K562 (cell line): Measurements from ENCODE around the gene PRKCE. TPM values are rescaled to one million over a fixed set of nuclear protein-coding genes. Genes with fewer than 3 reads are reported as not detected.

ENCODE experiments used
- ATAC-seq: fragments of 200-7000 bp; cut with Tn5 transposase; 3 replicates; pipeline ENCODE4 v1.9.1; 2020; ENCODE audit warnings: moderate library complexity
- BruUV-seq: library from RNA; stranded (reverse); fragments of 400-500 nt; replicated peaks from 2 replicates; lab custom pipeline; 2021; lab: Mats Ljungman, UMichigan
- CTCF ChIA-PET: fragments of 300-600 bp; formaldehyde crosslinking; extraction: SDS; loops from one replicate; lab custom pipeline; 2021; ENCODE audit warnings: low intra/inter-chr PET ratio; lab: Yijun Ruan, JAX
- POLR2A ChIA-PET: fragments of 300-600, 350-650 bp; sonication (Branson Sonifier 250); formaldehyde crosslinking; extraction: SDS; loops from one replicate; lab custom pipeline; 2021; ENCODE audit warnings: antibody characterized with exemption, inconsistent platforms; lab: Yijun Ruan, JAX
- DNase-seq, 4 experiments: peaks; one replicate each; pipeline versions ENCODE4 v3.0.0 to v3.0.0-alpha.2; 2011 to 2018; ENCODE audit warnings: low spot score in 3 of 4, mixed read lengths in 3 of 4; ENCODE audit errors: extremely low read depth in 1 of 4
- FAIRE-seq: peaks from 2 replicates; lab custom pipeline; 2011; peaks lifted over from hg19 to GRCh38; lab: Jason Lieb, UNC
- H2AFZ ChIP-seq: 2 replicates; pipeline ENCODE4 v1.6.0; 2011; ENCODE audit warnings: low read depth, low read length, control low read depth, inconsistent platforms
- H3K27ac ChIP-seq: fragments of 200-600 bp; 3 replicates; pipeline ENCODE4 v1.8.0; 2011; ENCODE audit warnings: low read depth, mild to moderate bottlenecking, control low read depth, inconsistent platforms, low read length, moderate library complexity, mixed read lengths; ENCODE audit errors: extremely low read depth
- H3K27me3 ChIP-seq, 2 experiments: fragments of 300-600 bp in 1 of 2; 2 replicates in 1 of 2; 3 replicates in 1 of 2; pipeline versions ENCODE4 v1.6.0 to v1.8.0; 2011; ENCODE audit warnings: inconsistent platforms in 2 of 2, low read length in 2 of 2, mild to moderate bottlenecking in 1 of 2, mixed read lengths in 1 of 2, moderate library complexity in 1 of 2; ENCODE audit not compliant: control insufficient read depth in 2 of 2, insufficient read depth in 2 of 2
- H3K36me3 ChIP-seq: fragments of 300-600 bp; 3 replicates; pipeline ENCODE4 v1.8.0; 2011; ENCODE audit warnings: mild to moderate bottlenecking, low read length, inconsistent platforms; ENCODE audit not compliant: control insufficient read depth, insufficient read depth
- H3K4me1 ChIP-seq, 2 experiments: fragments of 200-600 bp in 1 of 2; replicated peaks in 1 of 2; 2 replicates in 1 of 2; 3 replicates in 1 of 2; pipeline versions ENCODE4 v1.5.1 to v1.8.0; 2011; ENCODE audit warnings: inconsistent platforms in 2 of 2, low read length in 2 of 2, mild to moderate bottlenecking in 1 of 2, mixed read lengths in 1 of 2, moderate library complexity in 1 of 2; ENCODE audit not compliant: control insufficient read depth in 2 of 2, insufficient read depth in 2 of 2
- H3K4me2 ChIP-seq: 2 replicates; pipeline ENCODE4 v1.6.1; 2011; ENCODE audit warnings: low read length, control low read depth, inconsistent platforms, mixed read lengths; ENCODE audit not compliant: insufficient read depth
- H3K4me3 ChIP-seq: fragments of 200-600 bp; sonication (generic), shearing (Covaris generic); 2 replicates; pipeline ENCODE4 v1.5.1; 2016; ENCODE audit warnings: control low read depth, inconsistent platforms
- H3K79me2 ChIP-seq: fragments of 200-600 bp; 3 replicates; pipeline ENCODE4 v1.8.0; 2011; ENCODE audit warnings: low read length, inconsistent platforms; ENCODE audit not compliant: control insufficient read depth, insufficient read depth
- H3K9ac ChIP-seq, 2 experiments: 2 replicates each; pipeline versions ENCODE4 v1.6.0 to v1.6.1; 2011; ENCODE audit warnings: low read depth in 2 of 2, low read length in 2 of 2, control low read depth in 1 of 2, inconsistent platforms in 1 of 2, mild to moderate bottlenecking in 1 of 2, mixed read lengths in 1 of 2; ENCODE audit not compliant: insufficient read depth in 1 of 2
- H3K9me1 ChIP-seq: one replicate; pipeline ENCODE4 v1.6.0; 2011; ENCODE audit warnings: inconsistent platforms, mild to moderate bottlenecking, low read length, moderate library complexity; ENCODE audit not compliant: control insufficient read depth, insufficient read depth
- H3K9me3 ChIP-seq: replicated peaks from 2 replicates; pipeline ENCODE4 v1.5.1; 2011; ENCODE audit warnings: low read depth, low read length, inconsistent platforms; ENCODE audit not compliant: control insufficient read depth, insufficient read depth
- H4K20me1 ChIP-seq: replicated peaks from 2 replicates; pipeline ENCODE4 v1.6.1; 2011; ENCODE audit warnings: low read length, inconsistent platforms, mixed read lengths; ENCODE audit not compliant: control insufficient read depth, insufficient read depth
- NBN ChIP-seq: fragments of 450-650 bp; IDR thresholded peaks from 2 replicates; pipeline ENCODE4 v1.6.1; 2016; ENCODE audit warnings: low read depth, mild to moderate bottlenecking
- RBM15 ChIP-seq: fragments of 200-400 bp; formaldehyde crosslinking; IDR thresholded peaks from 2 replicates; pipeline ENCODE4 v1.6.1; 2018; ENCODE audit warnings: mild to moderate bottlenecking, low read length, moderate library complexity; ENCODE audit not compliant: insufficient read depth
- RFX1 ChIP-seq: fragments of 450-650 bp; IDR thresholded peaks from 2 replicates; pipeline ENCODE4 v1.6.1; 2016; ENCODE audit warnings: mild to moderate bottlenecking, moderate library complexity
- SIN3A ChIP-seq, 2 experiments: fragments of 150-350 bp in 1 of 2; IDR thresholded peaks; 2 replicates each; pipeline ENCODE4 v1.6.1; 2011 to 2016; ENCODE audit warnings: borderline replicate concordance in 2 of 2, low read depth in 2 of 2, low read length in 2 of 2, mild to moderate bottlenecking in 2 of 2, moderate library complexity in 2 of 2; ENCODE audit not compliant: control insufficient read depth in 1 of 2
- ZZZ3 ChIP-seq: fragments of 450-650 bp; IDR thresholded peaks from 2 replicates; pipeline ENCODE4 v1.6.1; 2016; ENCODE audit warnings: antibody characterized with exemption, mild to moderate bottlenecking, moderate library complexity
- WGBS: fragments of 100-300 bp; shearing (Covaris generic); methylation state at CpG from one replicate; pipeline ENCODE4 v1.1.6; 2016; ENCODE audit warnings: low coverage, mixed read lengths; ENCODE audit not compliant: insufficient coverage; ENCODE audit errors: missing lambda C conversion rate; 5-methylcytosine and 5-hydroxymethylcytosine counted together
- in situ Hi-C: fragments of 300-500 bp; cut with MboI; formaldehyde crosslinking; loops from 4 replicates; pipeline ENCODE4 v1.15.0; 2018; ENCODE audit warnings: inconsistent platforms, mixed read lengths
- intact Hi-C: fragments of 100-400 bp; cut with micrococcal nuclease; formaldehyde crosslinking; loops from 2 replicates; pipeline ENCODE4 v1.14.2; 2022
- polyA plus RNA-seq, 8 experiments: library from polyadenylated mRNA; depleted of rRNA in 4 of 8; stranded (reverse) in 5 of 8; unstranded in 3 of 8; fragments of >200 nt; fragmentation: Nextera tagmentation in 2 of 8; fragmentation: Illumina TruSeq in 1 of 8; extraction: Ambion mirVana in 2 of 8; extraction: Trizol in 1 of 8; gene quantifications; 2 replicates each; pipeline versions ENCODE4 v1.2.1 to v1.2.3, GENCODE V29; 2011 to 2014; ENCODE audit warnings: inconsistent platforms in 1 of 8, missing spikeins in 1 of 8
- total RNA-seq, 7 experiments: library from RNA; depleted of rRNA in 6 of 7; stranded (reverse); fragments of >200 nt in 6 of 7; fragmentation: Illumina TruSeq in 2 of 7; extraction: Trizol in 2 of 7; gene quantifications; 2 replicates each; pipeline versions ENCODE4 v1.2.1 to v1.2.3, GENCODE V29; 2011 to 2021; ENCODE audit warnings: low replicate concordance in 1 of 7
- TF ChIP-seq, protein P1 (sequence below): IDR thresholded peaks from 2 replicates; pipeline ENCODE4 v1.6.1; 2016; ENCODE audit warnings: missing genetic modification characterization, missing compliant biosample characterization

Gene PRKCE
- total and polyA plus RNA-seq, 9 of the 15 experiments (the other 6 are each of a cell fraction or from before 2014, with no cell fraction given) = 0.06 to 1.0 (median 0.22) TPM; not detected in 1

DNA sequence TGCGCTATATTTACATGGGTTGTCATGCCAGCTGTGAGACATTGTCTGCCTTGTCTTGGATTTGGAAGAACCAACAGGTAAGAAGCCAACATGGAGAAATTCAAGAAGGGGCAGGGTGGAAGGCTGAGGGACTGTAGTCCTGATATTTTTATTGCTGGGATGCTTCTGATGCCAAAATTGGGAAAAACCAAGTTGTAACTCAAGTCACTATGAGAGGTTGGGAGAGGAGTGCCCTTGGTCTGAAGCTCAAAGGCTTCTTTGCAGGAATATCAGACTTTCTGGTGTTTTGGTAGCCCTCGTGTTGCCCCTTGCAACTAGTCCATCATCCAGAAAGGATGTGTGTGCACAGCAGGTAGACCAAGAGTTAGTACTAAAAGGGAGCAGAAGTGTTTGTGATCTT lies 351.5 kb downstream of the PRKCE start:
- H3K9ac ChIP-seq = no peak overlapping the region
- H3K9me3 ChIP-seq = no peaks in the 10 kb centered on the region
- CTCF ChIA-PET = no interaction called here
- in situ Hi-C loops (no loop called here), intact Hi-C loops (no loop called here)
- H3K27ac ChIP-seq = no peak overlapping the region
- ATAC-seq (no peak), FAIRE-seq (no peak)
- no peak overlapping the region for H3K4me3 ChIP-seq
- no peak overlapping the region for H3K4me2 ChIP-seq
- no peaks in the 10 kb centered on the region for H3K4me1 ChIP-seq
- peaks cover 18 to 35% of the 10 kb centered on the region in 2 experiments for H3K27me3 ChIP-seq
- TF ChIP-seq, protein P1, sequence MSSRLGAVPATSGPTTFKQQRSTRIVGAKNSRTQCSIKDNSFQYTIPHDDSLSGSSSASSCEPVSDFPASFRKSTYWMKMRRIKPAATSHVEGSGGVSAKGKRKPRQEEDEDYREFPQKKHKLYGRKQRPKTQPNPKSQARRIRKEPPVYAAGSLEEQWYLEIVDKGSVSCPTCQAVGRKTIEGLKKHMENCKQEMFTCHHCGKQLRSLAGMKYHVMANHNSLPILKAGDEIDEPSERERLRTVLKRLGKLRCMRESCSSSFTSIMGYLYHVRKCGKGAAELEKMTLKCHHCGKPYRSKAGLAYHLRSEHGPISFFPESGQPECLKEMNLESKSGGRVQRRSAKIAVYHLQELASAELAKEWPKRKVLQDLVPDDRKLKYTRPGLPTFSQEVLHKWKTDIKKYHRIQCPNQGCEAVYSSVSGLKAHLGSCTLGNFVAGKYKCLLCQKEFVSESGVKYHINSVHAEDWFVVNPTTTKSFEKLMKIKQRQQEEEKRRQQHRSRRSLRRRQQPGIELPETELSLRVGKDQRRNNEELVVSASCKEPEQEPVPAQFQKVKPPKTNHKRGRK = no peak
- no peak for TF ChIP-seq RBM15
- TF ChIP-seq RFX1 = no peak
- no peak for TF ChIP-seq NBN
- TF ChIP-seq ZZZ3 = no peak
- TF ChIP-seq SIN3A (IDR thresholded peaks at IDR 0.05; ENCODE audit: borderline replicate concordance in 2 of 2, control insufficient read depth in 1 of 2, low read depth in 2 of 2, low read length in 2 of 2) = no peak
- TF ChIP-seq, all 486 proteins: peak for 0
- BruUV-seq = no TSS peak
- no peaks in the 10 kb centered on the region for H3K79me2 ChIP-seq
- no peaks in the 10 kb centered on the region for H3K9me1 ChIP-seq
- no peaks in the 10 kb centered on the region for H3K36me3 ChIP-seq
- POLR2A ChIA-PET = interaction anchor here (0.8 kb wide), 1 partner anchor 78 kb away, joined by 3 read pairs; no protein-coding TSS in a partner anchor
- DNase-seq = no peak
- H2AFZ ChIP-seq = no peak overlapping the region
- WGBS = 4% methylated on average over 2 of the region's 2 CpGs
- H4K20me1 ChIP-seq = 0 out of 2 replicates have a peak, but pooled peaks cover 2% of the 10 kb centered on the region
